ENCODE results near the gene SPCS3. TPM values are rescaled to one million over a fixed set of nuclear protein-coding genes. Genes with fewer than 3 reads are reported as not detected.

Gene SPCS3
- total RNA-seq, 1 donor from 2014 or later = 225 TPM

- Histone ChIP-seq H3K4me2 (ENCODE audit: low read length) (peak overlapping the region; percentile 50), H3K27me3 (ENCODE audit: insufficient read depth, low read length) (no peaks in the 10 kb centered on the region), H3K79me2 (ENCODE audit: insufficient read depth, low read length) (peaks cover 25% of the 10 kb centered on the region), H2AFZ (ENCODE audit: low read depth, low read length) (no peak overlapping the region), H4K20me1 (ENCODE audit: insufficient read depth, low read length) (peaks cover 6% of the 10 kb centered on the region), H3K9ac (ENCODE audit: low read length) (peak overlapping the region; percentile 24), H3K4me3 (ENCODE audit: insufficient read depth, low read depth, low read length) (no peak overlapping the region), H3K9me3 (ENCODE audit: insufficient read depth, low read depth, low read length) (peaks cover 19% of the 10 kb centered on the region), H3K36me3 (ENCODE audit: insufficient read depth, low read length) (peaks cover 4% of the 10 kb centered on the region), H3K4me1 (ENCODE audit: insufficient read depth, low read length) (peaks cover 15% of the 10 kb centered on the region), H3K27ac (ENCODE audit: low read depth, low read length) (peak overlapping the region; percentile 28)
- Mint-ChIP-seq H3K27me3 (ENCODE audit: low read depth, unreplicated experiment) (no peaks in the 10 kb centered on the region), H3K36me3 (ENCODE audit: low read depth, unreplicated experiment) (peaks cover 14% of the 10 kb centered on the region), H3K4me1 (ENCODE audit: low read depth, unreplicated experiment) (peaks cover 27% of the 10 kb centered on the region), H3K27ac (ENCODE audit: unreplicated experiment) (peak overlapping the region; percentile 51), H3K4me3 (ENCODE audit: unreplicated experiment) (no peak overlapping the region), H3K9me3 (ENCODE audit: unreplicated experiment) (peaks cover 16% of the 10 kb centered on the region)
- no peak for FAIRE-seq
- TF ChIP-seq EZH2 (IDR thresholded peaks at IDR 0.05; ENCODE audit: insufficient read depth, low read length) = no peak
- TF ChIP-seq CTCF (IDR thresholded peaks at IDR 0.05; ENCODE audit: insufficient read depth, low read depth, low read length) = no peak
- no peak for DNase-seq (ENCODE audit: low read depth)
Measured at GRCh38 chr4:176339936-176340761, 20.4 kb downstream of the SPCS3 start.

- H3K4me1 Mint-ChIP-seq (ENCODE audit: low read depth, unreplicated experiment) = peaks cover 28% of the 10 kb centered on the region
- TF ChIP-seq CTCF (IDR thresholded peaks at IDR 0.05; ENCODE audit: insufficient read depth, low read depth, low read length) (peak; percentile 66), EZH2 (IDR thresholded peaks at IDR 0.05; ENCODE audit: insufficient read depth, low read length) (no peak)
- H2AFZ ChIP-seq (ENCODE audit: low read depth, low read length) = no peak overlapping the region
- H3K27me3 ChIP-seq (ENCODE audit: insufficient read depth, low read length) = no peaks in the 10 kb centered on the region
- no peak overlapping the region for H3K4me3 ChIP-seq (ENCODE audit: insufficient read depth, low read depth, low read length)
- H3K27me3 Mint-ChIP-seq (ENCODE audit: low read depth, unreplicated experiment) = no peaks in the 10 kb centered on the region
- DNase-seq (ENCODE audit: low read depth) = no peak
- H3K9me3 Mint-ChIP-seq (ENCODE audit: unreplicated experiment) = peaks cover 16% of the 10 kb centered on the region
- peak overlapping the region; percentile 28 for H3K27ac ChIP-seq (ENCODE audit: low read depth, low read length)
- peaks cover 25% of the 10 kb centered on the region for H3K79me2 ChIP-seq (ENCODE audit: insufficient read depth, low read length)
- peaks cover 19% of the 10 kb centered on the region for H3K9me3 ChIP-seq (ENCODE audit: insufficient read depth, low read depth, low read length)
- H3K36me3 ChIP-seq (ENCODE audit: insufficient read depth, low read length) = peaks cover 4% of the 10 kb centered on the region
- peaks cover 10% of the 10 kb centered on the region for H3K4me1 ChIP-seq (ENCODE audit: insufficient read depth, low read length)
- FAIRE-seq = peak; percentile 76
- H3K9ac ChIP-seq (ENCODE audit: low read length) = peak overlapping the region; percentile 24
- no peak overlapping the region for H3K4me3 Mint-ChIP-seq (ENCODE audit: unreplicated experiment)
- H3K36me3 Mint-ChIP-seq (ENCODE audit: low read depth, unreplicated experiment) = peaks cover 16% of the 10 kb centered on the region
- peaks cover 4% of the 10 kb centered on the region for H4K20me1 ChIP-seq (ENCODE audit: insufficient read depth, low read length)
- peak overlapping the region; percentile 50 for H3K4me2 ChIP-seq (ENCODE audit: low read length)
- peak overlapping the region; percentile 38 for H3K27ac Mint-ChIP-seq (ENCODE audit: unreplicated experiment)
Measured at GRCh38 chr4:176340871-176341685, 21.3 kb downstream of the SPCS3 start.
